Keratinocyte (primary cell): ENCODE data around the gene AKR1B1.

Source experiments
- CTCF ChIP-seq, 3 experiments: IDR thresholded peaks in 1 of 3; conservative IDR thresholded peaks in 1 of 3; optimal IDR thresholded peaks in 1 of 3; 2 replicates in 2 of 3; 3 replicates in 1 of 3; pipeline versions ENCODE3 to v1.5.1; 2011; ENCODE audit warnings: low read length in 3 of 3, mild to moderate bottlenecking in 3 of 3, moderate library complexity in 2 of 3, control low read depth in 1 of 3, inconsistent platforms in 1 of 3; ENCODE audit not compliant: insufficient read depth in 2 of 3; ENCODE audit errors: extremely low read depth in 1 of 3
- EZH2 ChIP-seq: IDR thresholded peaks from one replicate; pipeline ENCODE4 v1.6.1; 2012; ENCODE audit warnings: inconsistent platforms, mild to moderate bottlenecking, low read length, moderate library complexity

- TF ChIP-seq CTCF (optimal IDR thresholded peaks at IDR 0.05 in 1 of 3, IDR thresholded peaks at IDR 0.05 in 1 of 3, conservative IDR thresholded peaks at IDR 0.05 in 1 of 3; ENCODE audit: extremely low read depth in 1 of 3, insufficient read depth in 2 of 3, low read length in 3 of 3) (no peak), EZH2 (no peak)
Observed at GRCh38 chr7:134446923-134447322, 12.0 kb downstream of the AKR1B1 start.
